A673 (cell line): ENCODE measurements around the gene ARID3B. TPM values are rescaled to one million over a fixed set of nuclear protein-coding genes. Genes with fewer than 3 reads are reported as not detected.

ENCODE experiments used
- BruUV-seq: library from RNA; stranded (reverse); fragments of 400-500 nt; replicated peaks from 2 replicates; lab custom pipeline; 2021; lab: Mats Ljungman, UMichigan
- CTCF ChIA-PET: fragments of 300-600 bp; sonication (Branson Sonifier 250); formaldehyde crosslinking; loops from one replicate; lab custom pipeline; 2022; ENCODE audit warnings: antibody characterized with exemption; lab: Charles Lee
- POLR2A ChIA-PET: fragments of 300-600 bp; sonication (Branson Sonifier 250); formaldehyde crosslinking; loops from one replicate; lab custom pipeline; 2022; ENCODE audit warnings: antibody characterized with exemption; ENCODE audit not compliant: low non-redundant PET; lab: Charles Lee
- DNase-seq: peaks from one replicate; pipeline ENCODE4 v3.0.0-alpha.2; 2015; ENCODE audit warnings: low spot score
- H3K27ac ChIP-seq: fragments of 200-600 bp; sonication (generic); 2 replicates; pipeline ENCODE4 v1.5.1; 2016; ENCODE audit warnings: mixed run types, low read depth, mild to moderate bottlenecking, mixed read lengths, antibody characterized with exemption, low read length; ENCODE audit not compliant: poor library complexity, severe bottlenecking
- H3K27me3 ChIP-seq: fragments of 200-600 bp; sonication (generic); replicated peaks from 2 replicates; pipeline ENCODE4 v1.6.1; 2017; ENCODE audit warnings: mixed run types, low read depth, mild to moderate bottlenecking, mixed read lengths, antibody characterized with exemption, low read length; ENCODE audit not compliant: insufficient read depth, poor library complexity
- H3K36me3 ChIP-seq: fragments of 200-600 bp; sonication (generic); 2 replicates; pipeline ENCODE4 v1.6.1; 2016; ENCODE audit warnings: mixed run types, mild to moderate bottlenecking, mixed read lengths, antibody characterized with exemption, low read length; ENCODE audit not compliant: insufficient read depth, poor library complexity, severe bottlenecking
- H3K4me1 ChIP-seq: fragments of 200-600 bp; sonication (generic); 2 replicates; pipeline ENCODE4 v1.6.1; 2017; ENCODE audit warnings: mixed run types, mild to moderate bottlenecking, mixed read lengths, antibody characterized with exemption, low read length; ENCODE audit not compliant: insufficient read depth, poor library complexity, severe bottlenecking
- H3K4me3 ChIP-seq: fragments of 200-600 bp; sonication (generic); 2 replicates; pipeline ENCODE4 v1.5.1; 2016; ENCODE audit warnings: low read depth, mixed run types, mild to moderate bottlenecking, mixed read lengths, low read length; ENCODE audit not compliant: poor library complexity, severe bottlenecking
- H3K9me3 ChIP-seq: fragments of 200-600 bp; sonication (generic); 2 replicates; pipeline ENCODE4 v1.6.1; 2016; ENCODE audit warnings: mixed run types, low read depth, mild to moderate bottlenecking, mixed read lengths, antibody characterized with exemption, low read length; ENCODE audit not compliant: poor library complexity, severe bottlenecking
- CTCF ChIP-seq: fragments of 300-800, 200-600 bp; sonication (generic); conservative IDR thresholded peaks from 2 replicates; pipeline ENCODE4 v1.5.1; 2017; ENCODE audit warnings: low read depth, mild to moderate bottlenecking, antibody characterized with exemption, low read length, moderate library complexity, mixed read lengths
- EZH2 ChIP-seq: fragments of 200-600 bp; sonication (generic); IDR thresholded peaks from 2 replicates; pipeline ENCODE4 v1.6.1; 2017; ENCODE audit warnings: borderline replicate concordance, low read depth, mild to moderate bottlenecking, mixed read lengths, antibody characterized with exemption, low read length; ENCODE audit not compliant: poor library complexity, severe bottlenecking
- intact Hi-C: fragments of 100-400 bp; cut with micrococcal nuclease; formaldehyde crosslinking; loops from one replicate; pipeline ENCODE4 v1.10.0; 2022; ENCODE audit not compliant: unreplicated experiment
- total RNA-seq: library from RNA; stranded (reverse); gene quantifications from 2 replicates; pipeline ENCODE4 v1.2.3, GENCODE V29; 2021

The ARID3B gene
- total RNA-seq, 1 experiment from 2014 or later, result 18.3 TPM

GRCh38 chr15:74499366-74499765, 41.7 kb upstream of the ARID3B start:
- no peak for TF ChIP-seq CTCF
- no peak for TF ChIP-seq EZH2
- H3K9me3 ChIP-seq, result no peaks in the 10 kb centered on the region
- no peaks in the 10 kb centered on the region for H3K36me3 ChIP-seq
- BruUV-seq, result no TSS peak
- CTCF ChIA-PET, result no interaction called here
- no peaks in the 10 kb centered on the region for H3K4me1 ChIP-seq
- H3K27me3 ChIP-seq, result no peaks in the 10 kb centered on the region
- POLR2A ChIA-PET, result no interaction called here
- DNase-seq, result no peak
- H3K27ac ChIP-seq, result no peak overlapping the region
- no peak overlapping the region for H3K4me3 ChIP-seq
- intact Hi-C loops, result no loop called here

- CTCF ChIA-PET, result no interaction called here
- no peak overlapping the region for H3K27ac ChIP-seq
Measured at GRCh38 chr15:74500401-74500800, 40.6 kb upstream of the ARID3B start.

GRCh38 chr15:74502301-74502700, 38.7 kb upstream of the ARID3B start:
- Histone ChIP-seq H3K9me3 (no peaks in the 10 kb centered on the region), H3K4me1 (no peaks in the 10 kb centered on the region), H3K4me3 (no peak overlapping the region), H3K36me3 (no peaks in the 10 kb centered on the region), H3K27me3 (no peaks in the 10 kb centered on the region), H3K27ac (no peak overlapping the region)
- no peak for TF ChIP-seq EZH2
- TF ChIP-seq CTCF, result no peak
- POLR2A ChIA-PET, result no interaction called here
- intact Hi-C loops, result no loop called here
- no peak for DNase-seq
- CTCF ChIA-PET, result no interaction called here
- no TSS peak for BruUV-seq

More at GRCh38 chr15:74500401-74500800, 40.6 kb upstream of the ARID3B start:
- intact Hi-C loops, result no loop called here
- POLR2A ChIA-PET, result no interaction called here
- no peak for DNase-seq
- H3K27me3 ChIP-seq, result no peaks in the 10 kb centered on the region
- no TSS peak for BruUV-seq
- H3K36me3 ChIP-seq, result no peaks in the 10 kb centered on the region
- no peaks in the 10 kb centered on the region for H3K9me3 ChIP-seq
- H3K4me3 ChIP-seq, result no peak overlapping the region
- H3K4me1 ChIP-seq, result no peaks in the 10 kb centered on the region
- TF ChIP-seq EZH2 (no peak), CTCF (no peak)
